IgD-negative memory B cell (primary cell): ENCODE data around the gene ZNF219. TPM values are rescaled to one million over a fixed set of nuclear protein-coding genes. Genes with fewer than 3 reads are reported as not detected.

Source experiments
- H3K27ac Mint-ChIP-seq, 3 donors: one replicate each; pipeline ENCODE4 v1.8.0; 2020 to 2022; ENCODE audit warnings: mild to moderate bottlenecking in 3 of 3, mixed read lengths in 3 of 3, moderate library complexity in 1 of 3
- H3K27me3 Mint-ChIP-seq: one replicate; pipeline ENCODE4 v1.8.0; 2021; ENCODE audit warnings: mixed read lengths
- H3K36me3 Mint-ChIP-seq: one replicate; pipeline ENCODE4 v1.8.0; 2020; ENCODE audit warnings: mild to moderate bottlenecking, mixed read lengths
- H3K4me1 Mint-ChIP-seq, 3 donors: one replicate each; pipeline ENCODE4 v1.8.0; 2020 to 2022; ENCODE audit warnings: mixed read lengths in 3 of 3, mild to moderate bottlenecking in 1 of 3
- H3K4me3 Mint-ChIP-seq, 4 donors: one replicate each; pipeline ENCODE4 v1.8.0; 2020 to 2022; ENCODE audit warnings: mild to moderate bottlenecking in 4 of 4, mixed read lengths in 4 of 4, moderate library complexity in 3 of 4
- H3K9me3 Mint-ChIP-seq, 3 donors: one replicate each; pipeline ENCODE4 v1.8.0; 2020 to 2021; ENCODE audit warnings: mixed read lengths in 3 of 3, mild to moderate bottlenecking in 1 of 3
- polyA plus RNA-seq: library from polyadenylated mRNA; unstranded; fragments of 300-500 nt; fragmentation: Illumina TruSeq; gene quantifications from one replicate; pipeline ENCODE4 v1.2.3, GENCODE V29; 2021

The ZNF219 gene
- polyA plus RNA-seq, 1 donor from 2014 or later, result 1.0 TPM

DNA sequence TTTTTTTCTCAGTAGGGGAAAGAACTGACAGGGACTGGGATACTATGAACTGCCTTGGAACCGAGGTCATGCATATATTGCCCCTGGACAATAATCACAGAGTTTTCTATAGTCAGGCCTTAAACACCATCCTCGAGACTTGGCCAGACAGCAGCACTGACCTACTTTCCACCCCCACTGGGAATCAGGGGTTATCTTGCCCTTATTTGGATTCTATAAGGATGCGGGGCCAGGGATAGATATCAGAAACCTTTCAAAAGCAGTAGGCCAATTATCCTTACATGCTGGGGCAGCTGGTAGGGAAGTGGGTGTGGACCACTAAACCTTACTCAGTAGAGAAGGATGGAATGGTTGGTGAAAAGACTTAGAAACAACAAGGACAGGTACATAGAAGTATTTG is 2.0 kb downstream of the ZNF219 start:
- Mint-ChIP-seq H3K4me1 (peaks cover 5 to 36% (median 13%) of the 10 kb centered on the region in 3 donors), H3K9me3 (no peaks in the 10 kb centered on the region), H3K27ac (no peak overlapping the region), H3K36me3 (no peaks in the 10 kb centered on the region), H3K27me3 (peaks cover 20% of the 10 kb centered on the region), H3K4me3 (peak overlapping the region in 2 of 4 donors; percentile 42 to 87)

GRCh38 chr14:21095430-21096205 is 2.8 kb downstream of the ZNF219 start:
- H3K27ac Mint-ChIP-seq, result peak overlapping the region in 2 of 3 donors; percentile 74 to 78
- no peaks in the 10 kb centered on the region for H3K9me3 Mint-ChIP-seq
- H3K4me1 Mint-ChIP-seq, result peaks cover 5 to 36% (median 13%) of the 10 kb centered on the region in 3 donors
- no peaks in the 10 kb centered on the region for H3K36me3 Mint-ChIP-seq
- H3K27me3 Mint-ChIP-seq, result peaks cover 20% of the 10 kb centered on the region
- peak overlapping the region in 2 of 4 donors; percentile 23 to 87 for H3K4me3 Mint-ChIP-seq

DNA sequence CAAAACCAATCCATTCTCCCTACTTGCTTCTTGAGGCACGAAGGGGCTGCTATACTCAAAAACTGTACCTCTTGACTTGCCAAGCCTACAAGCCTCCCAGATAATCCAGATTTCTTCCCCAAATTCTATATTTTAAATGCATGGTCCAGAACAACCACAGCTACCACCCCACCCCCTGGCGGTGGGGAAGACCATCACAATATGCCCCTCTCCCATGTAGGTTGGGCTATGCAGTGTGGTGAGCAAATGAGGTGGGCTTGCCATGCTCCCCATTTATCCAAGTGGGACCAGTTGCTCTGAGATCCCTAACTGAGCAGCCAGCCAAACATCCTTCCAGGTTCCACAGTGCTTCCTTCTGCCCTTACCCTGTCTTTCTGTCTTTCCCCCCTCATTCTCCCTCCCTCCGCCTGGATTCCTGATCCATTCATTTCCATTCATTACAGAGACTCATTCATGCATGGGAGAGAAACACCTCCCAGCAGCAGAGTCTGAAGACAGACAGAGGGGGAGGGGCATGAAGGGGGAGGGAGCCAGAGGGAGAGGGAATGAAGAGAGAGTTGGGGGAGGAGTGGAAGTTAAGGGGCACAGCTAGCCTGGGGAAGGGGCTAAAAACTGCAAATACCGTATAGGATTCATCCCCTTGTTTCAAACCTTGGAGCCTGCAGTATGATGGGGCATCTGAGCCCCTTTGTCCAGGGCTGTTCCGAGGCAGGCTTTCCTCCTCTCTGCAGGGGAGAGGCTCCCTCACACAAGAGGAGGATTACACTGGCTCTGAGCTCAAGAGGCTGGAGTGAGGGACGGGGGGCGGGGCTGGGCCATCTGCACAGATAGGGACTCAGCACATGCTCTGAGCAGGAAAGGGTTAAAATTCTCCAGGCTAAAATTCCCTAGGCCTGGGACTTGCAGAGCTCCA is 4.4 kb downstream of the ZNF219 start:
- no peaks in the 10 kb centered on the region for H3K36me3 Mint-ChIP-seq
- no peaks in the 10 kb centered on the region for H3K9me3 Mint-ChIP-seq
- no peak overlapping the region for H3K4me3 Mint-ChIP-seq
- H3K4me1 Mint-ChIP-seq, result peaks cover 4 to 29% (median 11%) of the 10 kb centered on the region in 3 donors
- H3K27me3 Mint-ChIP-seq, result peaks cover 6% of the 10 kb centered on the region
- peak overlapping the region in 2 of 3 donors; percentile 53 for H3K27ac Mint-ChIP-seq

- Mint-ChIP-seq H3K27ac (peak overlapping the region in 1 of 3 donors; percentile 2), H3K9me3 (no peaks in the 10 kb centered on the region), H3K4me1 (peaks cover 2 to 24% (median 7%) of the 10 kb centered on the region in 3 donors), H3K27me3 (peaks cover 2% of the 10 kb centered on the region), H3K4me3 (no peak overlapping the region), H3K36me3 (no peaks in the 10 kb centered on the region)
Observed at GRCh38 chr14:21093018-21093417, 5.4 kb downstream of the ZNF219 start.

DNA sequence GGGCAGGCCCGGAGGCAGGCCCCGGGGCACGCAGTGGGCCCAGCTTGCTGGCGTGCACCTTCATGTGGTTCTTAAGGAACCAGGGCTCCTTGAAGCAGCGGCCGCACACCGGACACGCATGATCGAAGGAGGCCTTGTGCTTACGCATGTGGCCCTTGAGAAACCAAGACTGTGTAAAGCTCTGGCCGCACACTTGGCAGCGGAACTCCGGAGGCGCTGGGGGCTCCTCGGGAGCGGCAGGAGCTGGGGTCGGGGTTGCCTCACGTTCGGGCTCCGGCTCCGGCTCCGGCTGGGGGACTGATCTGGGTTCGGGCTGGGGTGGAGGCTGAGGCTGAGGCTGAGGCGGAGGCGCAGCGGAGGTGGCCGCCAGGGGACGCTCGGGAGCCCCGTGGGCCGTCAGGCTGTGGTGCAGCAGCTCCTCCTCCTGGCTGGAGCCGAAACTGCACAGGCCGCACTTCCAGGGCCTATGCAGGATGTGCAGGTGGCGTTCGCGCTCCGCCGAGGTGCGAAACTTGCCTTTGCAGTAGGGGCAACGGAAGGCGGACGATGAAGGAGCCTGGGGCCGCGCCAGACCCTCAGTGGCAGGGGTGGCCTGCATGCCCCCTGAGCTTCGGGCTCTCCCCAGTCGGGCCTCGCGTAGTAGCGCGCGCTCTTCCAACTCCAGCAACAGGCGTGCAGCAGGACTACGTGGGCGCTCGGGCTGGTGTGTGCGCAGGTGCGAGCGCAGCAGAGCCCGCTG is 6.0 kb downstream of the ZNF219 start:
- Mint-ChIP-seq H3K27ac (peak overlapping the region in 2 of 3 donors; percentile 2 to 53), H3K36me3 (no peaks in the 10 kb centered on the region), H3K4me3 (peak overlapping the region in 1 of 4 donors; percentile 1), H3K9me3 (no peaks in the 10 kb centered on the region), H3K27me3 (peaks cover 3% of the 10 kb centered on the region), H3K4me1 (peaks cover 8 to 29% (median 11%) of the 10 kb centered on the region in 3 donors)

DNA sequence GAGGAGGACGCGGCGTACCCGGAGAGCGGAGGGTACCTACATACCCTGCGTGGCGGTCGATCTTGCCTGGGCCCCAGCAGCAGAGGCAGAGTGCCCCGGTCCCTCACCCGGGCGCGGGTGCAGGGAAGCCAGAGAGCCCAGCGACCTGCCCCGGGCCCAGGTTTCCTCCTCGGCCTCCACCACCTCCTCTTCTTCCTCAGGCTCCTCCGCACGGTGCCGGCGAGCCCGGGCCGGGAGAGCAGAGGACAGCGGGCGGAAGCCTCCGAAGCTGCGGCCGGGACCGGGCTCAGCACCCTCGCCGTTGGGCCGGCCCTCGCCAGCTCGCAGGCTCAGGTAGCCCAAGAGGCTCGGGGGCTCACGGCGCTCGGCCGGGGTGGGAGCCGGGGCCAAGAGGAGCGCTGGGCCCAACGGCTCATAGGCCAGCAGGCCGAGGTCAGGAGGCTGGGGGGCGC is 6.6 kb downstream of the ZNF219 start:
- H3K9me3 Mint-ChIP-seq, result no peaks in the 10 kb centered on the region
- peak overlapping the region in 1 of 4 donors; percentile 56 for H3K4me3 Mint-ChIP-seq
- no peak overlapping the region for H3K27ac Mint-ChIP-seq
- peaks cover 10 to 28% (median 14%) of the 10 kb centered on the region in 3 donors for H3K4me1 Mint-ChIP-seq
- H3K36me3 Mint-ChIP-seq, result no peaks in the 10 kb centered on the region
- H3K27me3 Mint-ChIP-seq, result peaks cover 4% of the 10 kb centered on the region

DNA sequence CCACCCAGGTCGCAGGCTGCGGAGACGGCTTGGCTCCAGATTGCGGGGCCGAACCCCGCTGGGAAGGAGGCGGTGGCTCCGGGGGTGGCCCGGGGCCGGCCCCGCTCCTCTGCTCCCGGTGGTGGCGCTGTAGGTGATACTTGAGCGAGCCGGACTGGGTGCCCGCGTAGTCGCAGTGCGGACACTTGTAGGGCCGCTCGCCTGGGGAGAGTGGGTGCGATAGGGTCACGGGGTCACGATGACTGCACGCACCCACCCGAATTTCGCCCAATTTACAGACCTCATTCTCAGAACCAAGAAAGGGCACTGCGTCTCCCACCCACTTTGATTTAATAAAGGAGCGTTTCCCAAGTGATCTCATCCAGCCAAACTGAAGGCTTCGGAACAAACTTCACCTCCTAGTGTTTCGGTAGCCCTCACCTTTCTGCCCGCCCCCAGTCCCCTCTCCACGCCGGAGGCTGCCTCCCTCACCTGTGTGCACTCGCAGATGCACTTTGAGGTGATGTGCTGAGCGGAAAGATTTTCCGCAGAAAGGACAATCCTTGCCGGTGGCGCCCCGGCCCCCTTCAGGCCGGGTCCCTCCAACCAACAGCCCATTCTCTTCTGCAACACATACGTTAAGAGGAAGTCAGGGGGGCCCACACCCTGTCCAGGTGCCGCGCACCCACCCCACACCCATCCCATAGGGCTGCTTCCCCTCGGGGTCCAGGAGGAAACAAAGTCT is 7.4 kb downstream of the ZNF219 start:
- Mint-ChIP-seq H3K4me1 (peaks cover 14 to 27% (median 18%) of the 10 kb centered on the region in 3 donors), H3K4me3 (peak overlapping the region in 1 of 4 donors; percentile 56), H3K9me3 (no peaks in the 10 kb centered on the region), H3K27me3 (peaks cover 4% of the 10 kb centered on the region), H3K27ac (no peak overlapping the region), H3K36me3 (no peaks in the 10 kb centered on the region)

DNA sequence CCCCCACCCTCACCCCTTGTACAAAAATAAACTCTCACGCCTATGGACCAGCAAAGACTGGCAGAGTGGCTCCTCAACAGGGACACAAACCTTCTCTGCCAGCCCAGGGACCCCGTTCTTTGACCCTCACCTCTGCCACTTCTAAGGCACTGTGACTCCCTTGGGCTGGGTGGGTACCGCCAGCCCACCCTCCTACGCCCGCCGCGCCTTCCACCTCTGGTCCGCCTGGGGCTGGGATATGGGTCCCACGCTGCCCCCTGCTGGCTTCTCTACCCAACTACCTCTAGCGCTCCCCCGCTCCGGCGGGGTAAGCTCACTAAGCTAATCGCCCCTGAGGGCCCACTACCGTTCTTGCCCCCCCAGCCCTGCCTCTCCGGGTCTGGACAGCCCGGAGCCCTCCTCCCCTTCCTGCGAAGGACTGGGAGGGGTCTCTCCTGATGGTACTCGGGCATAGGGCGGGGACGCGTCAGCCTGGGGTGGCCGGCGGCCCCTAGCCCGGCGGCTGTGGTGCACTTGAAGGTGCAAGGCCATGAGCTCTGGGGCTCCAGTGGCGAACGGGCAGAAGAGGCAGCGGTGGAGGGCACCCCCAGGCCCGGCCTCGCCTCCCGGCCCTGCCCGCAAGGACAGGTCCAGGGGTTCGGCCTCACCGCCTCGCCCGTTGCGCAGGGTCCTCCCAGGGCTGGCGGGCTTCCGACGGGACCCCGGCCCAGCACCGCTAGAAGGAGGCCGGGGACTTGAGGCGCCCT is 8.1 kb downstream of the ZNF219 start:
- no peak overlapping the region for H3K27ac Mint-ChIP-seq
- H3K36me3 Mint-ChIP-seq, result no peaks in the 10 kb centered on the region
- peaks cover 14 to 20% (median 18%) of the 10 kb centered on the region in 3 donors for H3K4me1 Mint-ChIP-seq
- H3K27me3 Mint-ChIP-seq, result peaks cover 4% of the 10 kb centered on the region
- no peaks in the 10 kb centered on the region for H3K9me3 Mint-ChIP-seq
- H3K4me3 Mint-ChIP-seq, result no peak overlapping the region

- H3K9me3 Mint-ChIP-seq, result no peaks in the 10 kb centered on the region
- H3K4me1 Mint-ChIP-seq, result peaks cover 14 to 18% (median 16%) of the 10 kb centered on the region in 3 donors
- no peaks in the 10 kb centered on the region for H3K36me3 Mint-ChIP-seq
- H3K27me3 Mint-ChIP-seq, result peaks cover 4% of the 10 kb centered on the region
- H3K27ac Mint-ChIP-seq, result peak overlapping the region in 1 of 3 donors; percentile 78
- no peak overlapping the region for H3K4me3 Mint-ChIP-seq
Observed at GRCh38 chr14:21089877-21090193, 8.6 kb downstream of the ZNF219 start.

- no peaks in the 10 kb centered on the region for H3K9me3 Mint-ChIP-seq
- H3K4me1 Mint-ChIP-seq, result peaks cover 14 to 18% (median 16%) of the 10 kb centered on the region in 3 donors
- peak overlapping the region in 2 of 3 donors; percentile 78 to 96 for H3K27ac Mint-ChIP-seq
- H3K27me3 Mint-ChIP-seq, result peaks cover 4% of the 10 kb centered on the region
- H3K4me3 Mint-ChIP-seq, result no peak overlapping the region
- no peaks in the 10 kb centered on the region for H3K36me3 Mint-ChIP-seq
Observed at GRCh38 chr14:21089271-21089670, 9.2 kb downstream of the ZNF219 start.

DNA sequence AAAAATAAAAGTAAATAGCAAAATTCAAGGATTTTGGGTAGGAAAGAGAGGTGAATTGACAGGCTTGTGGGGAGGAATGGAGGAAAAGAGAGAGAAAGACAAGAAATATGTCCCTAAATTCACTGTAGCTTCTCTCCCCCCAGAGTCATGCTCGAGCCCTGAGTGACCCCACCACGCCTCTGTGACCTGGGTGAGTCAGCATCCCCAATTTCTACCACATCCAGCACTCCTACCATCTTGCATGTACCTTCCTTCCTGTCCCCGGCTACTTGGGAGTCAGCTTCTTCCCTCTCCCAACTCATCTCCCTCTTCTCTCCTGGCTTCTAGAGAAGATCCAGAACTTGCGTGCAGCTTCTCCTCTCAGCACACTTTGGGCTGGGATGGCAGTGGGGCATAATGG is 9.8 kb downstream of the ZNF219 start:
- Mint-ChIP-seq H3K4me3 (no peak overlapping the region), H3K36me3 (no peaks in the 10 kb centered on the region), H3K27me3 (peaks cover 6% of the 10 kb centered on the region), H3K27ac (peak overlapping the region; percentile 26 to 96 (median 78)), H3K4me1 (peaks cover 14 to 18% (median 16%) of the 10 kb centered on the region in 3 donors), H3K9me3 (no peaks in the 10 kb centered on the region)

DNA sequence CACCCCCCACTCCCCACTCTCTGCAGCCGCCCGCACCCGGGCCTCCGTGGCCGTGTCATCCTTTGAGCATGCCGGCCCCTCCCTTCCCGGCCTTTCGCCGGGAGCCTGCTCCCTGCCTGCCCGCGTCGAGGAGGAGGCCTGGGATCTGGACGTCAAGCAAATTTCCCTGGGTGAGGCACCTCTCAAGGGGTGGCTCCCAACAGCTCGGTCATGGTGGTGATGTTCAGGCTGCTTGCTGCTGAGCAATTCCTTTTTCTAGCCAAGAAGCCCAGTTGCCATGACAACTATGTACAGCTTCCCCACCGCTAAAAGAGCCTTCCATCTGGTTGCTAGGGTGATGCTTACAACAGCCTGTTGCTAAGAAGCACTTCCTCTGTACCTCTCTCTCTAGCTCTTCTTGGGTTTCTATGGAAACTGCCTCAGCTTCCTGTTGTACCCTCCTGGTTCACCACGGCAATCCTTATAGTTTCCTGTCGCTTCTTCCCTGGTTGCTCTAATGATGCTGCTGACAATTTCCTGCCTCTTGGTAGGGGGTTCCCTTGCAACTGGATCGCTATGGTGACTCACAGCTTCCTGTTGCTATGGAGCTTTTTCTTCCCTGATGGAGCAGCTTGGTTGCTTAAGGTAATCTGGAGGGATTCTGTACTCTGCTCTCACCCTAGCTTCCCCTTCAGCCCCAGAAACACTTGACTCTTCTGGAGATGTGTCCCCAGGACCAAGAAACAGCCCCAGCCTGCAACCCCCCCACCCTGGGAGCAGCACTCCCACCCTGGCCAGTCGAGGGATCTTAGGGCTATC is 11.0 kb downstream of the ZNF219 start:
- Mint-ChIP-seq H3K4me3 (peak overlapping the region; percentile 18 to 74 (median 44)), H3K9me3 (no peaks in the 10 kb centered on the region), H3K27ac (peak overlapping the region; percentile 86 to 96 (median 88)), H3K36me3 (no peaks in the 10 kb centered on the region), H3K27me3 (peaks cover 6% of the 10 kb centered on the region), H3K4me1 (peaks cover 13 to 14% (median 14%) of the 10 kb centered on the region in 3 donors)

- Mint-ChIP-seq H3K27ac (peak overlapping the region; percentile 33 to 96 (median 86)), H3K4me1 (peaks cover 11 to 14% (median 13%) of the 10 kb centered on the region in 3 donors), H3K36me3 (no peaks in the 10 kb centered on the region), H3K9me3 (no peaks in the 10 kb centered on the region), H3K4me3 (no peak overlapping the region), H3K27me3 (peaks cover 6% of the 10 kb centered on the region)
Observed at GRCh38 chr14:21086908-21087293, 11.6 kb downstream of the ZNF219 start.
